ENCODE measurements around the gene HAND2. TPM values are rescaled to one million over a fixed set of nuclear protein-coding genes. Genes with fewer than 3 reads are reported as not detected.

The HAND2 gene
- 116 TPM for total RNA-seq (ENCODE audit: insufficient read depth, low replicate concordance)

DNA sequence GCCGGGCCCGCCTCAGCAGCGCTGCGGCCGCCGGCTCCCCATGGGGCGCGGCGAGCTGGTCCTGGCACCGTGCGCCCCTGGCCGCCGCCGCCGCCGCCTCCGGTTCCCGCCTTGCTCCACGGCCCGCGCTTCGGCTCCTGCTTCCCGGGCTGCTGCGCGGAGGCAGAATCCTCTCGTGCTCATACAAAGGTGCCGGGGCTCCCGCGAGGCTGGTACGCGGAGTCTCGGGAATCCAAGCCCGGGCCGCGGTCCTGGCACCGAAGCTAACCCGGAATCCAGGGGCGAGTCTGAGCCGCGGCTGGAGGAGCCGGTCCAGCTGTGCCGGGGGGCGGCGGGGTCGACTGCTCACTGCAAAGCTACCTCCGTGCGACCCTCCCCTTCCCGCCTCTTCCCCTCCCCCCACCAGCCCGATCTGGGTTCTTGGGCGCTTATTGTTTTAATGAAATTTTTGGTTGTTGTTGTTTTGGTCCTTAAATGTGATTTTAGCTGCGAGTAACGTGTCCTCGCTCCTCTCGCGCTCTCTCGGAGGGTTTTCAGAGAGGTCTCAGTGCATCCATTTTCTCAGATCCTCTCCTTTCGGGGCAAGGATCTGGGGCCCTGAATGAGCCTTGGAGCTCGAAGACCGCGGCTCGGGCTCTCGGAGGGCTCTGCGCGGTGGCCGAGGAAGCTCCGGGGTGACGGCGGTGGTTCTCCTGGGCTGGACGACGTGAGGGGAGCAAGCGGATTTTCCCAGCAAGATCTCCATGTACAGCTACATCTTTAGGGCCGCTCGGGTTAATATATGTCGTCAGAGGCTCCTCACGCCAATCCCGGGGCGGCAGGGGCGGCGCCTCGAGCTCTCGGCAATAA lies at the start of gene HAND2:
Gene HAND2 (minus strand): TSS at position 753 of the 849 bp plus-strand sequence. CDS start 940 bp downstream, outside the sequence.
- DNase-seq (ENCODE audit: low spot score) = peak; percentile 96

DNA sequence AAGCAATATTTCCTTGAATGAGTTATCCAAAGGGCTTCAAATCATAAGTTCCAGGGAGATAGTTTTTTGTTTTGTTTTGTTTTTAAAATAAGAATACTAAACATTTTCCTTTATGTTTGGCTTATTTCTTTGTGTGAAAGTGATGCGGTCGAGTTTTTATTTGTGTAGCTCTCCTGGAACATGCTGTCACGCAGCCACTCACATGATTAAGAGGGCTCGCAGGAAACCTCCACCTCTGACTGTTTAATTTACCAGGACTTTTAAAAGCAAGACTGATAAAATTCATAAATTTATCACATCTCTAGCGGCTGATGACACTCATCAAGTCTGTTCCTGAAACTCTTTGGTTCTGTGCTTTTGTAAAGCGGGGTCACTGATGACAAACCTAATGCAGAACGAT lies 48.9 kb upstream of the HAND2 start:
- peak; percentile 54 for DNase-seq (ENCODE audit: low spot score)

DNA sequence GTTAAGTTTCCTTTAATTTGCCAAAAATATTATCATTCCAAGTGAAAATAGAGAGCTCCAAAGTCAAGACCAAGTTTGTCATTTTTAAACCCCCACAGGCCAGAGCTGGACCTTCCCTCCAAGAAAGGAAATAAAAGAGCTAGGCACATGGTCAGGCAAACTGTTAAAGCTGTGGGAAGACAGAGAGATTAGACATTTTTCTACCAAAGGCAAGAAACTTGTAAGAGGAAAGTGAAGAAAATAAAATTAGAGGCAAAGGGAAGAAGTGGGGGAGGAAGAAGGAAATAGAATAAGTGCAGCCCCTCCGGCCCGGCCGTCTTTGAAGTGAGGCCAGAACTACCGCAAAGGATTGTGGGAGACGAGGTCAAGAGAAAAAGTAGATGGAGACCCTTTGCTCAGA lies 47.9 kb upstream of the HAND2 start:
- DNase-seq (ENCODE audit: low spot score) = no peak

DNA sequence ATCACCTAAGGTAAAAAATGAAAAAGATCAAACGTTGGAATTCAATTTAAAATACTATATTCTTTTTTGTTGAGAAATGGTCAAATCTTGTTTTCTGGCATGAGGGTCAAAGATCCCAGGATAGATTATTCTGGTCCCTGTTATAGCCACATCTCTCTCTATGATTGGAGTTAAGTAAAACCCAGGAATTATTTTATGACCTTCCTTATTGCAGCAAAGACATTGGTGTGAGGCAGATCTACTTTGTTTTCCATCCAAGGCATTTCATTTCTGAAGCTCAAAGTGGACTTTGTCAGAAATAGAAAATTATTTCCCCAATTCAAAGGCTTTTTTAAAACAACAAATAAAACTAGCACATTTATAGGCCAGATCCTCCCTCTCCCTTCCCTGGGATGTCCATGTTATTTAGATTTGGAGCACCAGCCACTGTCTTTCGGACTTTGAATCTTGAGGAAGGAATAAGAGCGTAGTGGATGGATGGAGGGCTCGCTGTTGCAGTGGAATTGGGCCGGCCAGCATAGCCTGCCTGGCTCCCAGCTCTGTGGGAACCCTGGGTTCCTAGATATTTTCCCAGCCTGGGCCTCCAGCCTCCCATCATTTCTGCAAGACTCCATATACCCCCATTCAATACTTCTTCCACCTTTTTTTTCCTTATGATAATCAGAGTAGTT lies 45.6 kb upstream of the HAND2 start:
- DNase-seq (ENCODE audit: low spot score) = no peak

DNA sequence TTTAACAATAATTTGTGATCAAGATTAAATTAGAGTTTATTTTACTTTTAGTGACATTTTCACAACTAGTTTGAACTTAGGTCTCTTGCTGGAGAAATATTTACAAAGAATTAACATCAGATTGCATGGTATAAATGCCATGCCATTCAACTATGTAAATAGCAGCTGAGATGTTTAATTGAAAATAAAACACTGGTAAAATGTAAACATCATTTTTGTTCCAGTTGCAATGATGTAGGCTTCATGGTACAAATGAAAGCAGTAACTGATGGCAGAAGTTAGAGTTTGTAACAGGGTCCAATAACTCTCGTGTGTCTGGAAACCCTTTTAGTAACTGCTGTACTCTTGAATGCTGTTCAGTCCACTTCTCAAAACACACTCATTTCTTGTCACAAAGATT lies 43.7 kb upstream of the HAND2 start:
- DNase-seq (ENCODE audit: low spot score) = no peak

DNA sequence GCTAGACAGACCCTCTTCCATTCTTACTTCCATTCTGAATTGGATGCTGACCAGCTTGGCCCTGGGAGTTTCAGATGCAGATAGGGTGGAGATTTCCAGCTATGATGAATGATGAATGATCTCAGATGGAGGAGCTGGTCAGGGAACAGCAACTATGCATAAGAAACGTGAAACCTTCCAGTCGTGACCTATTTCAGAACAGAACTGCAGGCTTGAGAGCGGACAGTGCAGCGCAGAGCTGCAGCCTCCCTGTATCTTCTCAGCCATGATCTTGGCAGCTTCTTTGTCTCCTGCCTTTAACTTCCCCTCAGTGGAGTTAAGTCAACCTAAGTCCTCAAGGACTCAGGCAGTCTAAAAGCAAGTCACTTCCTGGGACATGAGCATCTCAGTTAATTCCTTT lies 43.3 kb upstream of the HAND2 start:
- peak; percentile 84 for DNase-seq (ENCODE audit: low spot score)

DNA sequence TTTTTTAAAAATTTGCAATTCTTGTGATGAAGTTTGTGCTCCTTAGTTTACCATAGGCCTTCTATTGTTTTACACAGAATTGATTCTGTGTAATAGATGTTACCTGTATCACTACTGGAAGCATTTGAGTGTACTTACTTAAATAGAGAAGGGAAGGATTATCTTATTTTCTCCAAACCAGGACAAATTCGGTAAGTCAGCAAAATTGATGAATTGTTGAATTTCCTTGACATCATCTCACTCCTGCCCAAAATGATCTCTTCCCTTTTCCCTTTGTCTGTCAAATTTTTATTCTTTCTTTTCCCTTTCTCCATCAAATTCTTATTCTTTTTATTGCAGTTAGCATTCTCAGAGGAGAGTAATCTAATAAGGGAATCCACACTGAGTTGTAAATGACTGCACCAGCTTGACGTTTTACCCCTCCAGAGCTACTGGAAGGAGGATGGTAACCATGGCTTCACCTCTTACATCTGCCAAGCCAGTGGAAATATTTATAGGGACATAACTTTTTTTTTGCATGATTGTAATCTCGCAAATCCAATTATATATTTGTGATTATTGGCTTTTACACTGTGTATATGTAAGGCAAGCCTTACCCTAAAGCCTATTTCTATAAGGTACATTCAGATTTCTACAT lies 42.6 kb upstream of the HAND2 start:
- no peak for DNase-seq (ENCODE audit: low spot score)

DNA sequence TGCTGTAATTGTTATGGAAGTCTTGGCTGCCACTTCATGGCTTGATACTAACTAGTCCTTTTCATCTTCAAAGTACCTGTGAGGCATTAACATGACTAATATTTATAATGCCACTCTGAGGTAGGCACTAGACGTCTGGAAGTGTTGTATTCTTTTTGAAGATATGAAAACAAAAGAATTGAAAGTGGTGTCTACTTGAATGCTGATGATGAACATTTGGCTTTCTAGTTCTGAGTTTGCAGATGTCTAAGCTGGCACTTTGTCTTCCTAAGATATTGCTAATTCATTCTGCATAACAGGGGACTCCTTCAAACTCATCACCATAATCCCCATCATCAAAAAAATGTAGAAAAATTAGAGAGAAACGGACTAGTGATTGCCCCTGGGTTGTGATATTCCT lies 41.6 kb upstream of the HAND2 start:
- no peak for DNase-seq (ENCODE audit: low spot score)

DNA sequence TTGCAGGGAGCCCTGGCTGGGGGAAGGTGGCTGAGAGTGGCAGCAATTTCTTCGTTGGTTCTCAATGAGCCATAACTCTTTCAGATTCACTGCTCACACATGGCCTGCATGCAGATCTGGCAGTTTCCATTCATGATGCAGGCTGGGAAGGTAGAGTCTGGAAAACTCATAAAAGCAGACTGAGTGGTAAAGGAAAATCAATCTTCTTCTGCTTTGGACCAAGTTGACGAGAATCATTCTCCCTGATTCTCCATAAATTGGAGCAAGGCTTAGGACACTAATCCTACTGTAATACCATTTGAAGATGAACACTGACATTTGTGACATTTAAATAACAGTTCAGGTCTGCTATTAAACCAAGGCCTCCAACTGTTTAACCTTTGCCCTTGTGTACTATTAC lies 35.3 kb upstream of the HAND2 start:
- peak; percentile 74 for DNase-seq (ENCODE audit: low spot score)

DNA sequence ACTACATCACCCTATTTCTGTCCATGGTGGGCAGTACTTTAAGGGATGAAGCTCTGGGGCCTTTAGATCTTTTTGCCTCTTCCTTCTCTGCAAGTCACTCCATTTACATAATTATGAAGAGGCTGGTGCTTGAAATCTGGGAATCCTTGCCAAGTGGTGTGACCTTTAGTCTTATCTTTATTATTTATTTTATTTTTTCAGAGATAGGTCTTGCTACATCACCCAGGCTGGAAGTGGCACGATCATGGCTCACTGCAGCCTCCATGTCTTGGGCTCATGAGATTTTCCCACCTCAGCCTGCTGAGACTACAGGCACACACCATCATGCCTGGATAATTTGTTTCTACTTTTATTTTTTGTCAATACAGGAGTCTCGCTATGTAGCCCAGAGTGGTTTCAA lies 34.4 kb upstream of the HAND2 start:
- DNase-seq (ENCODE audit: low spot score) = no peak

DNA sequence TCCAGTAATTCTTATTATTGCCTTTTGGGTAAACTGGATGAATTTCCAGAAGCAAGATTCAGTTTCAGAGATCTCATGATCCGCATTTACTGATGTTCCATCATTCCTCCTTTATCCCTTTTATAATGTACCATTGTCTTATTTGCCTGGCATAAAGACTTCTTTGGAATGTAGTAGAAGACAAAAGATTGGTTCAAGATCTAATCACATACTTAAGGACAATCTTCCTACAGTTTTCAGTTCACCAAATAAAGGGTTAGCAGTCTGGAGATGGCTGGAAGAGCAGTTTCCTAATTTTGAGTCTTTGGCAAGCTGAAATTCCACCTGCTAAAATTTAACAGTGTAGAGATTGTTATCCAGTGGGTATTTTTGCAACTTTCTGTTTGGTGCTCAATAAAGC lies 30.9 kb upstream of the HAND2 start:
- no peak for DNase-seq (ENCODE audit: low spot score)

DNA sequence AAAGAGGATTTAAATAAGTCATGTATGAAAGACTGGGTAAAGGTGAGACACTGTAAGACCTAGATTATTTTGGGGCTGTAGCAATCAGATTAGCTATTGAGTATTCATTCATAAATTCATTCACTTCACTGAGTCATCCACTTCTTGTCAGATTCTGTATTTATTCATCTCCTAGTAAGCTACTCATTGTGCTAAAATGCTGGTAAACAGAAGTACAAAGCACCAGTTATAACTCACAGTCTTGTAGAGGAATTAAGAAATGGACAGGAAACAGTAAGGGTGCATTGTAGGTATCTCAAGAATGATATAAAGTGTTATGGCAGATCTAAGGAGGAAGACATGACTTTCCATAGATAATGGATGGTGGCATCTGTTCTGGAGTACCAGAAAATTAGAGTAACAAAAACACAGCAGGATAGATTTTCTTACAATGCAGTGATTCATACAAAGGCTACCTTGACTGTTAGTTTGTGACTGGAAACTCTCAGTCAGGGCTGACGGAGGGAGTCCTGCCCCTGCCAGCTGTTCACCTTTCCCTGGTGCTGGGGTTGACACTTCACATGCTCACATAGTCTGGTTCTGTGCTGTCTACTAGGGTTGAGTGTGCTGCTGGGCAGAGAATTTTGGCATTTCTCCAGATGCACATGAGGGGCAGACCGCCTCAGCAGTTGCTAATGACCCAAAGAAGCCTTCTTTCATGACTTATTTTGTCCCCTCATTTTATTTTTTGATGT lies 26.5 kb upstream of the HAND2 start:
- no peak for DNase-seq (ENCODE audit: low spot score)

DNA sequence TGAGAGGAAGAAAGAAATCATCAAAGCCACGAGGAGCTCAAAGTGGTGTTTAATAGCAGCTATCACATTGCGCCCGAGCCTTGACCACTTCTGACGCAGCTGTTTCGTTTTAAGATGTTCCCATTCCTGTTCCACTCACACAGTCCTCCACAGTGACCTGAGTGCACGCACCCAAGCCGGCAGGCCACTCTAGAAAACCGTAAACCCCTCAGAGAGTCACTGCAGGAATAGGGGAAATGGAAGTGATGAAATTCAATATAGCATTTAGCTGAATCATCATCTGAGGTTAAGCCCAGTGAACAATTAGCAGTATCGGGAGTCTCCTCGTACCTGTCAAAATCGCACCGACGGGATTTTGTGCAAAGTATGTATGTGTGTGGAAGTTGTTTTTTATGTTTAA lies 17.9 kb upstream of the HAND2 start:
- DNase-seq (ENCODE audit: low spot score) = no peak

DNA sequence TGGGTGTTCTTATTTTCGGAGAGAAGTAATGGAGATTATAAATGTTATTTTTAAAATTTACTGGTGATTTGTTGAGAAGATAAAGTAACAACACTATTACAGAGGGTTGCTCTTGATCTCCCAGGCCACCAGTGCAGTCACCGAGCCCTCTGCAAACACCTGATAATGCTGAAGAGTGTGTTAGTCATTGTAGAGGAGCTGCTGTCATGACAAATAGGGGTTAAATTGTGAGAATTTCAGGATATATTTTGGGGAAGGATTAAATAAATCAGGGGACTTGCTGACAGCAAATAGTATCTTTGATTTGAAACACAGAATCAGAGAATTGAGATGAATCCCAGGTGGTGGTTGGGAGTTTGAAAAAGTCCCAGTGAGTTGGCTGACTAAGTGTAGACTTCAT lies 16.7 kb upstream of the HAND2 start:
- DNase-seq (ENCODE audit: low spot score) = no peak

DNA sequence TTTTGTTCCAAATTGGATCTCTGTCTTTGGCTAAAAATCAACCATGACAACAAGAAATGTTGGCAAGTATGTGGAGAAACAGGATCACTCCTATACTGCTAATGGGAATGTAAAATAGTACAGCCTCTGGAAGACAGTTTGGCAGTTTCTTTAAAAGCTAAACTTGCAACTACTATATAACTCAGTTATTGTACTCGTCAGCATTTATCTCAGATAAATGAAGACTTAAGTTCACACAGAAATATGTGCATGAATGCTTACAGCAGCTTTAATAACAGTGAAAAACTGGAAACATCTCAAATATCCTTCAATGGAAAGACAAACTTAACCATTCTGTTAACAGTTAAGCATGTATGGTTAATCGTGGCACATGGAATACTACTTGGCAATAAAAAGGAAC lies 15.4 kb upstream of the HAND2 start:
- DNase-seq (ENCODE audit: low spot score) = no peak

DNA sequence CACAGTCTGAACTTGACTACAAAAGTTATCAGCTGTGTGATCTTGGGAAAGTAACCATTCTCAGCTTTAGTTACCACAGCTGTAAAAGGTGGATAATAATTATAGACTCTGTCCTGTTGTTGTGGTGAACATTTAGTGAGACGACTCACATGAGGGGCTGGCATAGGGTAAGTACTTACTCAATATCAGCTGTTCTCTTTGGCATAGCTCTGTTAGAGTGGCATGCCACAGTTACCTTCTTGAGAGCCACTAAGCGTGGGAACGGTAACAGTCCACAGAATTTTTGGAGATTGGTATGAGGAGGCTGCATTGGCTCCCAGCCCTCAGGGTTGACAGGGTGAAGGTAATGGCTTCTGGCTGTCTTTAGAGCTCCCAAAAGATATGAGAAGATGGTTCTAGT lies 13.2 kb upstream of the HAND2 start:
- DNase-seq (ENCODE audit: low spot score) = no peak

DNA sequence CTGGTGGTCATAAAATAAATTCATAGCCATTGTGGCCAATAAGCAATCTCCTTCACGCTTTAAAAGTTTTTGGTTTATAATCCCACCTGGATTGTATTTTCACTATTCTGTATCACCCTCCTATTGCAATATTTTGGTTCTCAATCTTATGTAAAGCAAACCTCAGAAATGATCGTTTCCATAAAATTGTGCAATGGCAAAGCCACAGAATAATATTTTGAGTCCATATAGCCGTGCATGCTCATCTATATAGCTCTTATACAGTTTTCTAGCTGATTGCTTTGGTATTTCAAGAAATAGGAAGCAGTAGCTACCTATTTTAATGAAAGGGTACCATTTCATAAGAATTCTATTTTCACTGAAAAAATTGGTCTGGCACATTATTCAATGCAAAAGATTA lies 10.0 kb upstream of the HAND2 start:
- DNase-seq (ENCODE audit: low spot score) = no peak

DNA sequence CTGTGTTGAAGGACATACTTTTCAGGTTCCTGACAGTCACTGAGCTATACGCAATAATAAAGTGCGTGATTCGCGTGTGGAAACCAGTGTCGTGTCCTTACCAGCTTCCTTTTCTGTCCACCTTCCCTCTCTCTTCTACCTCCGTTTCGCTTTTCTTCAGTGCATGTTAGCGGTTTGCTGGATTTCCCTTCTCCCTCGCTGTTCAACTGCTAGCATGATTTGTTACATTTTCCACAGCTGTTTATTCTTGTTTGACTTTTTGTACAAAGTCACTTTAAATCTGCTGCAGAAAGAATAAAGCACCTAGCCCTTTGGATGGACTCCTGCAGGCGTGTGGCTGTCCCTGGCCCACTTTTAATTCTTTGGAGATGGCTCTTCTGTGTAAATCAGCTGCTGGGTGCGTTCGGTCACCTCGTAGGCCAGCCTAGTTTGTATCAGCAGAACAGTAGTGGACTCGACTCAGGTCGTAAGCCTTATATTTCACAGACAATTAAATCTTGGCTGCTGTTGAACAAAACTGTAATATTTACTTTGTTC lies 8.9 kb upstream of the HAND2 start:
- DNase-seq (ENCODE audit: low spot score) = peak; percentile 46

DNA sequence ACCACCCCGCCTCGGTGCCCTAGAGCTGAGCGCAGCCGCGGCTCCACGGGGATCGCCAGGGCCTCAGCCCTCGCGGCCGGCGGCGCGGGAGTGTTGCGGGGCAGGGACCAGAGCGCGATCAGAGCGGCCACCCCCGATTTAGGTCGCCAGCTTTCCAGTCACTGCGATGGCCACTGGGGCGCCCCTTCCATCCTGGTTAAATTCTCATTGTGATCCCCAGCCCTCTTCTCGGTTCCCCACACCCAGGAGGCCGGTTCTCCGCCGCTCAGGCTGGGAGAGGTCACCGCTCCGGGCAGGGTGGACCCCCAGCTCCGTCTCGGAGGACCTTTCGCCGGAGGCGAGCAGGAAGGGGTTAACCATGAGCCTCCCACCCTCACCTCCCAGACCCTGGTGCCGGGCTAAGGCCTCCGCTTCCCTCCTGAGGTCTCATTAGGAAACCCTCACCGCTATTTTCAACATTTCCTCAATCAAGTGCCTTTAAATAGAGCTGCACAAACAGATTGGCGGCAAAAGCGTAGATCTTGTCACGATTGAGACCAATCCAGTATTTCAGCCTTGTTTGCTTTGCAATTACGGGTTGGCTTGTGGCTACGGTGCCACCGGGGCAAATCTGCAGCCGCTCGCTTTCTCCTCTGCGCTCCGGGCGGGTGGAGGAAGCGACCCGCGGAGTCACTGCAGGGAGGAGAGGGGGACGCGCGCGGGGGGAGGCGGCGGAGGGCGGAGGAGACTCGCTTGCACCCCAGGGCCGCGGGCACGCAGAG lies 8.3 kb upstream of the HAND2 start:
- DNase-seq (ENCODE audit: low spot score) = peak; percentile 44

DNA sequence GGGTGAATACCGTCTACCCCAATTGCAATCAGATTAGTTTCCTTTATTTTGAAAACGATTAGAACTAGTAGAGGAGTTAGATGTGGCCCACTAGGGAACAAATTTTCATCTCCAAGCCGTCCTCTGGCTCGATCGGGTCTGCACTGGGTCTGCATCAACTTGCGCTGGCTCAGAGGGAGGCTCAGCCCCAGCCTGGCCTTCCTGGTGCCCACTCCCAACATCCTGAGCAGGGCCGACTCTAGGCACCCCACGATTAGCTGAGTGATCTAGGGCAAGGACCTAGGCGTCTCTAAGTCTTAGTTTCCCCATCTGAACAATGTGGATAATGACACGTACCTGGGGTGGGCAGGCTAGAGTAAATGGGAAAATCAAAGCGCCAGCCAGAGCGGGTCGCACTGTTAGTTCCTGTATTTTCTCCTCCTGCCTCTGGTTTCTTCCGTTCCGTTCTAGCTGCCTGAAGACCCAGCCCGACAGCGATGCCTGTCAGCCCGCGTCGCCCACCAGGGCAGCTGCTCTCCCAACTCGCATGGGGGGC lies 7.7 kb upstream of the HAND2 start:
- DNase-seq (ENCODE audit: low spot score) = peak; percentile 34

Data from umbilical cord (tissue), 2 donors.